Hippocampal formation (tissue), 2 donors: Measurements from ENCODE around the gene ATP9B.
"Not testable (repeated sequence)": the region's sequence is repeated elsewhere in the genome, so short reads cannot be mapped to it uniquely, and the experiment has no call there.

Experiments used
- DNase-seq, 2 donors: peaks; one replicate each; lab custom pipeline; 2025; lab: John Stamatoyannopoulos, UW

Gene ATP9B

GRCh38 chr18:79285191-79285590 lies 216.0 kb downstream of the ATP9B start:
- DNase-seq: not testable (repeated sequence)

DNA sequence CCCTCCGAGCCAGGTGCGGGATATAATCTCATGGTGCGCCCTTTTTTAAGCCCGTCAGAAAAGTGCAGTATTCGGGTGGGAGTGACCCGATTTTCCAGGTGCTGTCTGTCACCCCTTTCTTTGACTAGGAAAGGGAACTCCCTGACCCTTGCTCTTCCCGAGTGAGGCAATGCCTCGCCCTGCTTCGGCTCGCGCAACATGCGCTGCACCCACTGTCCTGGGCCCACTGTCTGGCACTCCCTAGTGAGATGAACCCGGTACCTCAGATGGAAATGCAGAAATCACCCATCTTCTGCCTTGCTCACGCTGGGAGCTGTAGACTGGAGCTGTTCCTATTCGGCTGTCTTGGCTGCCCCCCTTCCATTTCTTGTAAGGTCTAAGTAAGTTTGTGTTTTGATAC lies 221.2 kb downstream of the ATP9B start:
- DNase-seq: not testable (repeated sequence)

- no peak for DNase-seq
Measured at GRCh38 chr18:79290876-79291275, 221.7 kb downstream of the ATP9B start.

GRCh38 chr18:79294235-79294634 lies 225.0 kb downstream of the ATP9B start:
- DNase-seq: no peak

DNA sequence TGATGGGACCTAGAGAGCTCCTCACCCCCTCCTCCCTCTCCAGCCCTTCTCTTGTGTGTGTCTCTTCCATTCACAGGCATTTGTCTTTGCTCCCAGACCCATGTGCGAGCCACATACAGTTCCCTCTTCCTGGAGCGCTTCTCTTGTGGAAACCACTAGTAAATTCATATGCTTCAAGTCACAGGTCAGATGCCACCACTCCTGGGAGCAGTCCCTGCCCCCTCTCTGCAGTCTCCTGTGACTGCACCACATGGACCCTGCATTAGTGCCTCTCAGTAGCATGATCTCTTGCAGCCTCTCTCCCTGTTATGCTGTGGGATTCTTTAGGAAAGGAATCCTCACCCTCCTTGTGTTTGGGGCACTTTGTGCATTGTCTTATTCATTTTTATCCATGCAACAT lies 230.1 kb downstream of the ATP9B start:
- no peak for DNase-seq

- DNase-seq: peak; percentile 21 to 50
Measured at GRCh38 chr18:79299711-79300110, 230.5 kb downstream of the ATP9B start.

DNA sequence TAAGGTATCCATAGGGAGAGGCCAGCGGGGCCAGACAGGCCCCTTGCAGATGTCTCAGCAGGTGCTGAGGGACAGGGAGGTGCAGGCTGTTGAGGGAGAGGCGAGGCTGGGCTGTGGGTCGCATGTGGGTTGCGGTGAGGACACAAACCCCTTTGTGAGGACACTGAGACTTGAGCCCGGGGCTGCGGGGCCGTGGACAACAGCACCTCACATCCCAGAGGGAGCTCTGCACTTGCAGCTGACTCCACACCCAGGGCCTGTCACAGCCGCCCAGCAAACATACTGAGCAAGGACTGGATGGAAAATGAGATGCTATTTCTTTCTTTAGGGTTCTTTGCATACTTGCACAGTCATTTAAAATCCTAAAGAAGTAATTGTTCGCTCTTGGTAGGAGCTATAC lies 231.2 kb downstream of the ATP9B start:
- DNase-seq: peak in 1 of 2 donors; percentile 35

- no peak for DNase-seq
Measured at GRCh38 chr18:79302120-79302519, 232.9 kb downstream of the ATP9B start.

GRCh38 chr18:79305911-79306310 lies 236.7 kb downstream of the ATP9B start:
- no peak for DNase-seq

DNA sequence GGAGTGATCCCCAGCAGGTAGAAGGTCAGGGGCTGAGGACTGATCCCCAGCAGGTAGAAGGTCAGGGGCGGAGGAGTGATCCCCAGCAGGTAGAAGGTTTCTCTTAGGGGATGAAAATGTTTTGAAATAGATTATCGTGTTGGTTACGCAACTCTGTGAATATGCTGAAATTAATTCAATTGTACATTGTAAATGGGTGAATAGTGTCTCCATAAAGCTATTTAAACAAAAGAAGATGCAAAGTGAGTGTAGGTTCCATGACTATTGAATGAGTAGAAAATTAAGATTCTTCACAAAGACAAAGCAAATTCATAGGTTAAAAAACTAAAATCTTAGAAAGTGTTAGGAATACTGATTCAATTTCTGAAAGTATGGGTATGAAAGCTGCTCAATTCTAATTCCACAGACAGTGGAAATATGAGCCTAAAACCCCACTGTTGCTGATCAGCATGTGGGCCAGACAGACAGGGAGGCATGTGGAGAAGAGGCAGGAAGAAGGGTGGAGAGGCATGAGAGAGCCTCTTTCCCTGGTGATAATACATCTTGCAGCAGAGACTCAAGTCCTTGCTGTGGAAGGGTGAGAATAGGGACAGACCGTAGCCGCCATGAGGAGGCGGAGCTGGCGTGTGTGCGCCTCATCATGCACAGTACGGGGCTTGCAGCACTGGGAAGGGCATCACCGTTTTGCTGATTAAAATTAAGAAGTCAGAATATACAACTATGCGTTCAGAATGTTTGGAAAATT lies 240.6 kb downstream of the ATP9B start:
- DNase-seq: no peak

GRCh38 chr18:79314838-79315388 lies 245.7 kb downstream of the ATP9B start:
- no peak for DNase-seq

DNA sequence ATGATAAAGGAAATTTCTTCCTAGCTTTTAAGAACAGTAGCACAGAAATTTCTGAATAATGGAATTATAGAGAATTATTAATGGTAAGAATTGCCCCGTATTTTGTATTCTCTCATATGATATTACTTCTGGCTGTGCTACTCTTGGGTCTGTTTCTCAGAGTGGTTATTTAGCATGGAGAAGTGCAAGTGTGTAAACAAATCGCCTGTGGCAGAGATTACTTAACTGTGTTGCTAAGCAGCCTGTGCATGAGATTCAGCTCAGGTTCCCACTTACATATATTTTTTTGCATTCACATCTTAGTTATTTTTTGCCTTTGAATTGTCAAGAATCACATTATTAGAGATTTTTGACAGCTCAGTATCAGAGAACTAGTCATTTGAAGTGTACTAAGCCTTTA lies 246.4 kb downstream of the ATP9B start:
- DNase-seq: no peak

- no peak for DNase-seq
Measured at GRCh38 chr18:79317703-79318102, 248.5 kb downstream of the ATP9B start.

- no peak for DNase-seq
Measured at GRCh38 chr18:79318142-79318673, 249.0 kb downstream of the ATP9B start.

GRCh38 chr18:79320216-79320850 lies 251.1 kb downstream of the ATP9B start:
- no peak for DNase-seq

DNA sequence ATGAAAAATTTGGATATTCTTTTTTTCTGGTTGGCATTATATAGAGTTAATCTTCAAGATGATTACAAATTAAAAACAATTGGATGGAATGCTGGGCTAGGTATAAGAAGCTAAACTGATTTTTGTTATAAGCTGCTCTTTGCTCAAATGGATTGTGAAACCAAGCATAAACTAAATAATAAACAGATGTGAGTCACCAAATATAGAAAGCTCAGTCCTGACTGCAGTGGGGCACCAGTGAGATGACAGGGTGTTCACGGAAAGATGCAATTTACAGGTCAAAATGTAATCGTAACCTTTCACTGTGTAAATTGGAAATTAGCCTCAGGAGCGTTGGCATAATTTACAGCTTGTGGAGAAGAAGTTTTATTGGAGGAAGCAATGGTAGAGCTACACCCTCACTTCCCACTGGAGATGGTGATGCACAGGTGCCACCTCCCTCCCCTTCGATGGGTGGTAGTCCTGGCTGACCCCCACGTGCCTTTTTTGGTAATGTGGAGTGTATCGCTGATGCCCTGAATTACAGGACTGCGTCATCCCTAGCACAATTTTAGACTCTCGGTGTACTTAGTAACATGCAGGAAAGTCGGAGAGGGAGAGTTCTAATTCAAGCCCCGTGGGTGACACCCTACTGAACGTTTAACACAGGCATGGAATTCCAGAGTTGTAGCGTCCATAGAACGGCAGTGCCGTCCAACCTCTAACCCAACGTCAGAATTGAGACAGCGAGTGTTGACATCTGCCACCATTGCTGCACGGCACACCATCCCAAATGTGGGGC lies 252.6 kb downstream of the ATP9B start:
- no peak for DNase-seq

- DNase-seq: no peak
Measured at GRCh38 chr18:79322441-79322840, 253.2 kb downstream of the ATP9B start.

GRCh38 chr18:79323471-79323870 lies 254.3 kb downstream of the ATP9B start:
- peak; percentile 19 to 28 for DNase-seq

DNA sequence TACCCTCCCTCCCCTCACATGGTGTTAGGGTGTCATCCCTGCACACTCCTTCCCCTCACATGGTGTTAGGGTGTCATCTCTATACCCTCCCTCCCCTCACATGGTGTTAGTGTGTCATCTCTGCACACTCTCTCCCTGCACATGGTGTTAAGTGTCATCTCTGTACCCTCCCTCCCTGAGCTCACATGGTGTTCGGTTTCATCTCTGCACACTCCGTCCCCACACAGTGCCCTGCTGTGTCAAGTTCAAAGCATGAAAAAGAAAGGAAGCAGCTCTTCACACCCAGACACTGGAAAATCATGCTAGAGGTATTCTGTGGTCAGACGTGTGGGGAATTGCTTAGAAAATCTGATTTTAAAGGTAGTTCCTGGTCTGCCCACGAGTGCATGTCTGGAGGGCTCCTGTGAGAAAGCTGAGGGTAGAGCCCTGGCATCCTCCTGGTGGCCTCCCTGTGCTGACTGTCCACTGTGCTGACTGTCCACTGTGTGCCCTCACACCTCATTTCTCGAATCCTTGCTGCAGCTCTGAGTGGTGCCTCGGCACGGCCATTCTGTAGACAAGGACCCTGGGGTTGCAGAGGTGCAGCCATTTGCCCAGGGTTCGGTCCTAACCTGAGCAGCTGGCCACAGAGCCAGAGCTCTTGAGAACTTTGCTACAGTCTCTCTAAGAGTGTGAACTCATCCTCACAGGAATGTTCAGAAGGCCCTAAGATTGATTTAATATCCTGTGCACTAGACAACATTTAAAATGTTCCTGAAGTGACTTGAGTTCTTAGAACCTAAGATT lies 257.4 kb downstream of the ATP9B start:
- no peak for DNase-seq

DNA sequence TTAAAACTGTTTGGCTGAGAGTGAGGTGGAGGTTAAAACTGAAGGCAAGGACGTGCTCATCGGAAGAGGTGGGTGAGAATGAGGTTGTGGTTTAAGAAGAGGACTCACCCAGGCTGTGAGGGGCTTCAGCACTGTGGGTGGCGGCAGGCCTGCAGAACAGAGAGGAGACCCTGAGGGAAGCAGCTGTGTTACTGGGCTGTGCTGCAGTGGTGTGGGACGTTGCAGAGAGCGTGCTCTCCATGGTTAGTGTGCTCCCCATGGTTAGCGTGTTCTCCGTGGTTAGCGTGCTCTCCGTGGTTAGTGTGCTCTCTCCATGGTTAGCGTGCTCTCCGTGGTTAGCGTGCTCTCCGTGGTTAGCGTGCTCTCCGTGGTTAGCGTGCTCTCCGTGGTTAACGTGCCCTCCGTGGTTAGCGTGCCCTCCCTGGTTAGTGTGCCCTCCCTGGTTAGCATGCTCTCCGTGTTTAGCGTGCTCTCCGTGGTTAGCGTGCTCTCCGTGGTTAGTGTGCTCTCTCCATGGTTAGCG lies 258.1 kb downstream of the ATP9B start:
- no peak for DNase-seq

- DNase-seq: not testable (repeated sequence)
Measured at GRCh38 chr18:79327915-79328314, 258.7 kb downstream of the ATP9B start.
